A549 (cell line): Measurements from ENCODE around the gene FGR.

ENCODE experiments used
- CHD2 ChIP-seq: fragments of 150-350 bp; IDR thresholded peaks from 2 replicates; pipeline ENCODE4 v1.6.1; 2014; ENCODE audit warnings: low read length; ENCODE audit not compliant: partially characterized antibody
- CTCF ChIP-seq: fragments of >200 bp; sonication (Bioruptor Twin); formaldehyde crosslinking; IDR thresholded peaks from 3 replicates; pipeline ENCODE4 v1.5.1; 2016
- HES2 ChIP-seq: fragments of >200 bp; sonication (Bioruptor Twin); formaldehyde crosslinking; IDR thresholded peaks from 2 replicates; pipeline ENCODE4 v1.6.1; 2016
- JUN ChIP-seq, 2 experiments: fragments of >200 bp; sonication (Bioruptor Twin); formaldehyde crosslinking; IDR thresholded peaks; 2 replicates in 1 of 2; 3 replicates in 1 of 2; pipeline ENCODE4 v1.6.1; 2016 to 2017
- MAZ ChIP-seq: fragments of 150-350 bp; IDR thresholded peaks from 2 replicates; pipeline ENCODE4 v1.6.1; 2014; ENCODE audit warnings: antibody characterized with exemption, low read depth, low read length, borderline replicate concordance
- POLR2A ChIP-seq: IDR thresholded peaks from 2 replicates; pipeline ENCODE4 v1.6.1; 2012; ENCODE audit warnings: mild to moderate bottlenecking, low read length
- RAD21 ChIP-seq, 2 experiments: fragments of >200 bp in 1 of 2; sonication (Bioruptor Twin) in 1 of 2; formaldehyde crosslinking in 1 of 2; IDR thresholded peaks in 1 of 2; conservative IDR thresholded peaks in 1 of 2; 2 replicates in 1 of 2; 3 replicates in 1 of 2; pipeline ENCODE4 v1.6.1; 2012 to 2018; ENCODE audit warnings: inconsistent platforms in 1 of 2
- RCOR1 ChIP-seq: fragments of 150-350 bp; IDR thresholded peaks from 2 replicates; pipeline ENCODE4 v1.6.1; 2014; ENCODE audit warnings: antibody characterized with exemption, low read length, low read depth

- TF ChIP-seq CTCF = no peak
- TF ChIP-seq RCOR1 = no peak
- no peak for TF ChIP-seq MAZ
- no peak for TF ChIP-seq POLR2A
- TF ChIP-seq HES2 = no peak
- TF ChIP-seq RAD21 (conservative IDR thresholded peaks at IDR 0.05 in 1 of 2, IDR thresholded peaks at IDR 0.05 in 1 of 2) = no peak
- TF ChIP-seq JUN (IDR thresholded peaks at IDR 0.05) = no peak
- no peak for TF ChIP-seq CHD2
Measured at GRCh38 chr1:27621051-27621920, 13.7 kb downstream of the FGR start.
